OCI-LY1 (cell line): ENCODE measurements around the gene GABRB3.

Source experiments
- CTCF ChIP-seq: fragments of 200-600 bp; sonication (generic), shearing (Covaris generic); IDR thresholded peaks from 2 replicates; pipeline ENCODE4 v1.5.1; 2017; ENCODE audit warnings: mild to moderate bottlenecking, antibody characterized with exemption, low read length, moderate library complexity, mixed read lengths
- EZH2 ChIP-seq: fragments of 200-600 bp; sonication (generic), shearing (Covaris generic); IDR thresholded peaks from 2 replicates; pipeline ENCODE4 v1.8.0; 2017; ENCODE audit warnings: borderline replicate concordance, mixed run types, mild to moderate bottlenecking, antibody characterized with exemption, low read length, moderate library complexity, mixed read lengths

GRCh38 chr15:26598704-26599103 lies 174.2 kb downstream of the GABRB3 start:
- TF ChIP-seq CTCF, result no peak
- no peak for TF ChIP-seq EZH2
